ENCODE results near the gene CFI.
"Not testable (repeated sequence)": the region's sequence is repeated elsewhere in the genome, so short reads cannot be mapped to it uniquely, and the experiment has no call there.

The CFI gene

DNA sequence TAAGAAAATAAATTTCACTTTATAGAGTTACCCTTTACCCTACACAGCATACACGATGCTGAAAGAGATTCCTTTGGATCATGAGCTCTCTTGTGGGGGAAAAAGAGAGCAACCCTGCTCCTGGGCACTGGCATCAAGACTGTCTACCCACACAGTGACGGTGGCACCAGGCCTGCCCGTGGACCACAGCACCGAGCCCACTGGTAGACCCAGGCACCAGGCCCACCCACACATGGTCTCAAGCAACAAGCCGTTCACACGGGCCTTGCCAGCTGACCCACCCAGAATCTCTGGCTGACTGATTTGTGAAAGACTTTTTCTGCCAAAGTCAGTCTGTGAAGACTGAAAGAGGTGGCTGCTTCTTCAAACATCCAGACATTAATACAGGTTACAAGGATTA is 6.7 kb downstream of the CFI start:
- no peak for DNase-seq (ENCODE audit: low spot score)

DNA sequence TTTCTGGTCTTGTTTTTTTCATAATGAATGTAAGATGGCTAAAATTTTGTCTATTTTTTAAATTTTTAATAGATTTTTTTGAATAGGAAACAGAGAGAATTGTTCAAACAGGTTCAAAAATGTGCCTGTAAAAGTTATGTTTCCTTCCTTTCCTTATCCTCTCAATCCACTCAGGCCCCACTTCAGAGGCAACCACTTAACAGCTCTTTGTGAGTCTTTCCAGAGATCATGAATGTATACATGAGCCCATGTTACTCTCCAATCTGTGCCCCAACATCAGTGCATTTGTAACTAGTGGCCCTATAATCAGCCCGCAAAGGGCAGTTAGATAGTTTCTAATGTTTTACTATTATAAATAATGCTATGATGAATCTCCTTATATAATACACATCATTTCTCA is 14.0 kb downstream of the CFI start:
- no peak for DNase-seq (ENCODE audit: low spot score)

DNA sequence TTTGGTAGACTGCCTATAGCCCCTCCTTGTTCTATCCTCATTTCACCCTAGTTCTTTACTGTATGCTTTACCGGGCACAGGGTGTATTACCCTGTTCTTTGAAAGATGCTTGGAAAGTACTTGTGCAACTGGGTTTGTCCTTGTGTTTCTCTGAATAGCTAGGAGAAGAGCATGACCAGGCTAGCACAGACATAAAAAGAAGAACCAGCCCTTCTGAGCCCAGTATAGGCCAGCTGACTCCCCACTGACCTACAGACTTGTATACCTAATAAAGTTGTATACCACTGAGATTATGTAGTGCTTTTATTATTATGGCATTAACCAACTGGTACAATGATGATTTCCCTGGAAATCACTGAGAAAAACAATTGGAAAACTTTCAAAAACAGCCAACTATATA is 15.0 kb downstream of the CFI start:
- no peak for DNase-seq (ENCODE audit: low spot score)

DNA sequence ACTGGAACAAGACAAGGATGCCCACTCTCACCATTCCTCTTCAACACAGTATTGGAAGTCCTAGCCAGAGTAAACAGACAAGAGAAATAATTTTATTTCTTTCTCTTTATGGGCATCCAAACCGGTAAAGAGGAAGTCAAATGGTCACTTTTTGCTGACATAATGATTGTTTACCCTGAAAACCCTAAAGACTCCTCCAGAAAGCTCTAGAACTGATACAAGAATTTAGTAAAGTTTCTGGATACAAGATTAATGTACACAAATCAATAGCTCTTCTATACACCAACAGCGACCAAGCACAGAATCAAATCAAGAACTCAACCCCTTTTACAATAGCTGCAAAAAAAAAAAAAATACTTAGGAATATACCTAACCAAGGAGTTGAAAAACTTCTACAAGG is 19.7 kb downstream of the CFI start:
- not testable (repeated sequence) for DNase-seq (ENCODE audit: low spot score)

DNA sequence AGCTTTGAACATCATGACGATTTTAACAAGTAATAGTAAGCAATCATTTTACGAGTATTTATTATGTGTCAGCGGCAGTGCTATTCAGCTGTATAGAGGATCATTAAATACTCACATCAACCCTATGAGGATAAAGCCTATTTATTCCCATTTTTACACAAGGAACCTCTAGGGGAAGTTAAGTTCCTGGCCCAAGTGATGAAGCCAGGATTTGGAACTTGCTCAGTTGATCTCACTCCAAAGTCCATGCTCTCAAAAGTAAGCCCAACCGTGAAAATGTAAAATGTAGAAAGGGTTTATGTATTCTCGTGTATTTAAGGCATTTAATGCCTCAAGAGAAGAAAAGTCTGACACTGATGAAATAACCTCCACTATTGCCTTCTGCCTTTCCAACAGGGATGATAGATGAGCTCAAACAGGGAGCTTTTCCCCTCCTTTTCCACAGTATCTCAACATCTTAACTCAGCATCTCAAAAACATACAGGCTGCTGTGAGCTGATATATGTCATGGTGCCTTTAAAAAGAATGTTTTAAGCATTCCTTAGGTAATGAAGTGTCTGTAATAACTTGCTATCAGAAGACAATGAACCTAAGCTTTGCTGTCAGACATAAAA is 36.9 kb downstream of the CFI start:
- DNase-seq (ENCODE audit: low spot score) = no peak

DNA sequence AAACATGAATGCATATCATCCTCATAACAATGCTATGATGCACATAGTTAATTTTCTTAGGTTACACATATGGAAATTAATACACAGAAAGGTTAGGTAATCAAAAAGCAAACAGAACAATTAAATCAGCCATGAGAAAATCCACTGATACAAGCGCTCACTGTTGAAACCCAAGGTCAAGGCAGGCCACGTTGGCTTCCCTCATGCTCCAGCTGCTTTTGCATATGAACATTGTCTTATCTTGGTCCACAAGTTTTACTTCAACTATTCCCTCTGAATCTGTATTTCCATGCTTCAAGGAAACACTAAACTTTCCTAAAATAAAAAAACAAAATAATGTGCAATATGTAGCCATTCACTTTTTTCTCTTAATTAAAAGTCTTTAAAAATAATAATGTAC is 37.4 kb downstream of the CFI start:
- DNase-seq (ENCODE audit: low spot score) = no peak

DNA sequence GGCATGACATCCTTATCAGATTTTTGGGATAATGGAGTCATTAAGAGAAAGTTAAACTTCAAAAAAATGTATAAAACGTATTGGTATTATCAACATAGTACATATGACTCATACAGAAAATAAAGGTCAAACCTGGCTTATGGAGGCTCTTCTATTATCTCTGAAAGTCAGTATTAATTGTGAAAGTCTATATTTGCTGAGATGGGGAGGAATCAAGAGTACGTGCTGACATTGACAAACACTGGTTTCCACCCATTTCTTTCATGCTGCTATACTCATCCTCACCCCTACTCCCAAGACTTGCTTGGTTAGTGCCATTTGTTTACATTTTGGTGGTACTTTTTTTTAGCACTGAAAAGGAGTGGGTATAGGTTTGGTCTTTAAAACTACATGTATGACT is 41.1 kb downstream of the CFI start:
- no peak for DNase-seq (ENCODE audit: low spot score)

DNA sequence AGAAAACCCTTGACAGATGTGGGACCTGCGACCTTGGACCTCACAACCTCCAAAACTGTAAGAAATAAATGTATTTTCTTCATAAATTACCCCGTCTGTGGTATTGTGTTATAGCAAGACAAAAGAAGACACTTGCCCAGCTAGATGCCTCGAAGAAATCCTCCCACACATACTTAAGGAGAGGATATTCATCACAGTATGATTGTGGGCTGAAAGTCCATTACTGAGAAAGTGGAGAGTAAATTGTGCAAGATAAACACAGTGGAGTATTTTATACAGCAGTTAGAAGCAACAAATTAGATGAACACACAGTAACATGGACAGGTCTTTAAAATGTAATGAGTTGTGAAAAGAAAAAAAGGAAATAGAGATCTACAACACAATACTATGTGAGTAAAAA is 46.1 kb downstream of the CFI start:
- no peak for DNase-seq (ENCODE audit: low spot score)

DNA sequence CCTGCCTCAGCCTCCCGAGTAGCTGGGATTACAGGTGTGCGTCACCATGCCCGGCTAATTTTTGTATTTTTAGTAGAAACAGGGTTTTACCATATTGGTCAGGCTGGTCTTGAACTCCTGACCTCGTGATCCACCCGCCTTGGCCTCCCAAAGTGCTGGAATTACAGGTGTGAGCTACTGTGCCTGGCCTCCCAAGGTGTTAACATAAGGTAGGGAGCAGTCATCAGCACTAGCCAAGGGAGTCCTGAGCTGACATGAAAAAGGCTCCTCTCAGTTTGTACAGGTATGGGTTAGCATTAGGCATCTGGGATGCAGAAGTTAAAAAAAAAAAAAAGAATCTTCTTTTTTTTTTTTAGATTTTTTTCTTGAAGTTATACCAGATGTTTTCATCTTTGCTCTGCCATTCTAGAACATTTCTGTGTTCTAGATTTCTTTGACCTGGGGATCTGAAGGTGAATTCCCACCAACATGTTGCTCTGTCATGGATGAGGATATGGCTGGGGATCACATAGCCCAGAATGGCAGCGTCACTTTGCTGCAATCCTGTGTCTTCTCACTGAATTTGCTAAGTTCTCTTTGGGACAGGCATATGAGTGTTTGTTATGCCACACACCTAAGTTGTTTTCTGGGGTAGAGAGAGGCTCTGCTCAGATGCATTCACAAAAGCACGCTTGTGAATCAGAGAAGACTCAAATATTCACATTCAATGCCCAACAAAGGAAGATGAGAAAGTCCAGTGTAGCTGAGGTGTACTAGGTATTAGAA is 47.5 kb downstream of the CFI start:
- no peak for DNase-seq (ENCODE audit: low spot score)

DNA sequence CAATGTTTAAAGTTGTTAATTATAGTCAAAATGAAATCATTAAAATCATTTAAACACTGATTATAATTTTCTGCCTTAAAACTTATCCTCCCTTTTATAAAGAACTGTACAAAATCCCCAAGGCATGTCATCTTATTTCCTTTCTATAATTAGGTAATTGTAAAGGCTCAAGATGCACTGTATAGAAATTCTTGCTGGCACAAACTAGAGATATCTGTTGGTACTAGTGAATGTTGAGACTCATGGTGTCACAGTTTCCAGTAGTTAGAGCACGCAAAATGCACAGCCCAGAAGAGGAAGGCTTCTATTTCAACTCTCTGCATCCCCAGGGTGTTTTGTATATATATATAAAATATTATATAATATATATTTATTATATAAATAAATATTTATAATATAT is 49.3 kb downstream of the CFI start:
- DNase-seq (ENCODE audit: low spot score) = no peak

DNA sequence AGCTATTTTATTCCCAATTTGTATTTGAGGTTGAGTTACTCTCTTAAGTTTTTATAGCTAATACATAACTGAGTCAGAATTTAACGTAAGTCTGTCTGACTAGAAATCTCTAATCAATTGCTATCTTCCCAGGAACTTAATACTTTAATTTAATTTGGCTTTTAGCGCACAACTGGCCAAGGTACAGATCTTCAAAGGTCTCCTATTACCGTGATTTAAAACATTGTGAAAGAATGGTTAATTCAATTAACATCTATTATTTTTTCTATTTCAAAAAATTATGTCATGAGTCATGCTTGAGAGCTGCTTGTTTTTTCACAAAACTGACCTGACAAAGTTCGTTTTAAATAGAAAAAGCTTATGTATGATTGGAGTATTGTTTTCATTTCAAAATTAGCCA is 49.9 kb downstream of the CFI start:
- DNase-seq (ENCODE audit: low spot score) = no peak

DNA sequence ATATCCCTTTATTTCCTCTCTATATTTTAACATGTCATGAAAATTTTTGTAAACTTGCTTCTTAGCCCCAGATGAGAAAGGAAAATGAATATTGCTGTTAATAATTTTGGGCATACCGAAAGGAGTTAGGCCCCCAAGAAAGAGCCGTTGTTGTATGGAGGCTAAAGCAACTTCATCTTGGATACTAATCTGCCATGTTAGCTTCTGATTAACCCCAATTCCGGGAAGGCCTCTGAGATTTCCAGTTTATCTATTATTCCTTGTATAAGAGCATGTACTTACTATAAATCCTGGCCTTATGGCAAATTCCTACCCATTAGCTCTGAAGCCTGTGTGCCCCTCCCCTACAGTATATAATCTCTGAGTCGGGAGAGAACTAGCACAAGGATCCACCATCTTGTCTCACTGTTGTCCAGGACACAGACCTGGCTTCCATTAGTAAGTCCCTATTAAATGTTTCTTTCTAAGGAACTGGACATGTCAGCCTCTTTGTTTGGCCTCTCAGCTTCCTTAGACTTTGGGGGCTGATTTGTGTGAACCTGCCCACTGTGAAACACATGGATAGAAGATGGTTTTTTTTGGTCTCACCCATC is 51.1 kb downstream of the CFI start:
- DNase-seq (ENCODE audit: low spot score) = no peak

DNA sequence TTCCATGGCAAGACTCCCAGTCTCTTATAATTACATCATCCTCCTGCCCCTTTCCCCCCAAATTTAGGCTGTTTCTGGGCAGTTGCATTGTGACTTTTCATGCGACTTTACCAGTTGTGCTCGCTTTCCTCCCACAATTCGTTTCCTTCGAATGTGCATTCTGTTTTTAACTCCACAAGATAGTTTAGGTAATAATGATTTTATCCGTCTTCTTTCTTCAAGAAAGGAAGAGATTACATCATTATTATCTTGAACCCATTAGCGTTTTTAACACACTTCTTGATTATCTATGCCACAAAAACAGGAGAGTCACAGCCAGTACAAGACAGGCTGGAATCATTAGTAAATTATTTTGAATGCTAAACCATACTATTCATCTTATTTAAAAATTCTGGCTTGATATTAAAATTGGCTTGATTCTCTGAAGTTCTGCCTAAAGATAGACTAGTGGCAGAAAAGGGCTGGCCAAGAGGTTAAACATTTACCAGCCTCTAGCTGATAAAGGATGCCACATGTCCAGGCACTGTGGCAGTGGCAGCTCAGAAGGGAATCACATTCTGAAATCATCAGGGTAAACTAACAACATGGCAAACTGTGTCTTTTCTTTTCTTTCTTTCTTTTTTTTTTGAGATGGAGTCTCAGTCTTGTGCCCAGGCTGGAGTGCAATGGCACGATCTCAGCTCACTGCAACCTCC is 52.3 kb downstream of the CFI start:
- DNase-seq (ENCODE audit: low spot score) = no peak

DNA sequence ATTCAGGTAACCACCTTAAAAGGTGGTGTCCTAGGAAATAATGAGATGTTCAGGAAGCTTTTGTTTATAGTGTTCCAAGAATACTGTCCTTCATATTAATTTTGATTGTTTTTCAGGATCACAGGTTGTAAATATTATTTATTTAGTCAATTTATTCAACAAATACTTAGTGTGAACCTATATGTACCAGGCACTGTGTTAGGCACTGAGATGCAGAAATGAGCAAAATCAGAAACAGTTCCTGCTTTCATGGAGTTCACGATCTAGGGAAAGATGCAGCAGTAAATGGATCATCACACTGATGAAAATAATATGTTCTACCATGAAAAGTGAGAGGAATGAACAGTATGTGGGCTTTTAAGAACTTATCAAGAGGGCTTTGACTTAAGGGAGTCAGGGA is 53.7 kb downstream of the CFI start:
- DNase-seq (ENCODE audit: low spot score) = no peak

DNA sequence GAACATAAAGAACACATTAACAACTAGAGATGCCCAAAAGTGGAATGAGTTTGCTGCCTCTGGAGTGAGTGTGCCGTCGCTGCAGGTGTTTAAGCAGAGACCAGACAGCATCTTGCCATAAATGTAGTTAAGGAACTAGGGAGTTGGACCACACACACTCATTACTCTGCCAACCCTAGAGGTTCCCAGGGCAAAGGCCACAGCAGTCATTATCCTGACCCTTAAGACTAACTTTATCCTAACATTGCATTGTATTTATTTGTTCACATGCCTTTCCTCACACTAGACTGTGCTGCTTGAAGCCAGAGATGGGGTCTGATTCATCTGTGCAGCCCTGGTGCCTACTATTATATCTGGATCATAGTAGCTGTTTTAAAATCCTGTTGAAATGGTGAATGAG is 55.1 kb downstream of the CFI start:
- no peak for DNase-seq (ENCODE audit: low spot score)

DNA sequence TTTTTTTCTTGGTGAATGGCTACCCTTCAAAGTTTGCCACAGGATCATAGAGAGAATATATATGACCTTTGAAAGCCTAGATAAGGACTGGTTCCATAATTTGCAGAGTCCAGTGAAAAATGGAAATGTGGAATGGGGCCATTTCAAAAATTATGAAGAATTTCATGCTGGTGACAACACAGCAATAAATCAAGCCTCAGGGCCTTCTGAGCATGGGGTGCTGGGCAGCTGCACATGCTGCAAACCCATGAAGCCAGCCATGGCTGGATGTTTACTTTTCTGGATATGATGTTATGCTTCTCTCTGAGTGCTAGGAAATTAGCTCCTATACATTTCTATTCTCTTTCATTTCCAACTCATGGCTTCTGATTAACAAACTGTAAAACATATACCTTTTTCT is 56.0 kb downstream of the CFI start:
- no peak for DNase-seq (ENCODE audit: low spot score)

DNA sequence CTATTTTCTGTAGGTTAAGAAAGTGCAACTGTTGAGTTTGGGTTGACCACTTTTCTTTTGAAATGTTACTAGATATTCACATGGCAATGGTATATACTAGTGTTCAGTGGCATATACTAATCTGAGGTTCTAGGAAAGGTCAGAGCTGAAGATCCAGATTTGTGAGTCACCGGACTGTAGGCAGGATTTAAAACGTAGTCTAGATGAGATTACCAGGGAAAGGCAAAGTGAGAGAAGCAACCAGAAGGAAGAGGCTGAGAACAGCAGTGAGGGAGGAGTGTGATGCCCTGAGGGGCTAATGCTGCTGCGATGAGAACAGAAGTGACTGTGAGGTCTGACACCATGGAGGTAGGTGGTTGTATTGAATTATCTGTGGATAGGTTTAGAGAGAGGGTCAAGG is 62.3 kb downstream of the CFI start:
- DNase-seq (ENCODE audit: low spot score) = no peak

DNA sequence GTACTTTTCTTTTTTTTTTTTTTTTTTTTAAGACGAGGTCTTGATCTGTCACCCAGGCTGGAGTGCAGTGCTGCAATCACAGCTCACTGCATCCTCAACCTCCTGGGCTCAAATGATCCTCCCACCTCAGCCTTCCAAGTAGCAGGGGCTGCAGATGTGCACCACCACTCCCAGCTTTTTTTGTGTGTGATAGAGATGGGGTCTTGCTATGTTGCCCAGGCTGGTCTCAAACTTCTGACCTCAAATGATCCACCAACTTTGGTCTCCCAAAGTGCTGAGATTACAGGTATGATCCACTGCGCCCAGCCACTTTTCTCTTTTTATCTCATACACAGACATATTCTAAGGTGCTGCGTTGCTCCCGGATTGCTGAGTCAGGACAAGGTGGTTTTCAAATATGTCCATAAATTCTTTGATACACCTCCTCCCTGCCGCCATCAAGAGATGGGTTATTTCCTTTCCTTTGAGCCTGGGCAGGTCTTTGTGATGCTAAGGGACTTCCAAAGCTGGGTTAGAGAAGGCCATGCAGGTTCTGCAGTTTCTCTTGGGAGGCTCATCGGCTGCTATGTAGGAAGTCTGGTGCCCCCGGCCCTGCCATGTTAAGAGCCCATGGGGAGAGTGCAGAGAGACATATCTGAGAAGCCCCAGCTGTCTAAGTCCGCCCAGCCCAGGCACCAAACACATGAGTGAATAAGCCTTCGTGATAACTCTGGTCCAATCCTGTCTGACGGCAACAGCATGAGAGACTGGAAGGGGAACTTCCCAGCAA is 63.5 kb downstream of the CFI start:
- DNase-seq (ENCODE audit: low spot score) = no peak

DNA sequence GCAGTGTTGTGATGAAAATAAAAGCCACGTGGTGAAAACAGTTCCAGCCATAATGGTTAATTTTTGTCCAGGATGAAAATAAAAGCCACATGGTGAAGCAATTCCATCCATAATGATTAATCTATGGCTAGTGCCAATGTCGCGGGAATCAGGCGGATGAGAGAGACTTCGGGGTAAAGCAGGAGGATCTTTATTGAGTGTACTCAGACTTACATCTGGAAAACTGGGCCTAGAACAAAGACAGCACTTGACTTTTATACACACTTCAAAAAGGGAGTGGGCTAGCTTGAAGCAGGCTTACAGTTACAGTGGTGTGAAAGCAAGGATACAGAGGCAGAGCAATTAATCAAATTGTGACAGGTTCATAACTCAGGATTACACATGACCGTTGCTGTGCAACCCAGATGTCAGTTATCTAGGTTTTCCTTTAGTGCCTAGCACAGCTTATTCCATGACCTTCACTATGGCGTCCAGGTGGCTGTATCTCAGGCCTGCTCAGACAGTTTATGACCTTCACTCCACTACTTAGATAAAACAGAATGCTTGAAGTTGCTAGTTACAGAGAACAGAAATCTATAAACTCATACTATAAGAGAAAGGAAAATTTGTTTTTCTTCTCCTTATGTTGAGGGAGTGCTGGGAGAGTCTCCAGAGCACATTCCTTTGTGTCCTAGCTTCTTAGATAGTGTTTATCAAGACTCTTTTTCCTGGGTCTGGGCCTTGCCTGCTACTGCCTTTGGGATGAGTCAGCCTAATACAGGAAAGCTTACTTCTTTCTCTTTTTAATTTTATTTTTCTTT is 66.0 kb downstream of the CFI start:
- no peak for DNase-seq (ENCODE audit: low spot score)

DNA sequence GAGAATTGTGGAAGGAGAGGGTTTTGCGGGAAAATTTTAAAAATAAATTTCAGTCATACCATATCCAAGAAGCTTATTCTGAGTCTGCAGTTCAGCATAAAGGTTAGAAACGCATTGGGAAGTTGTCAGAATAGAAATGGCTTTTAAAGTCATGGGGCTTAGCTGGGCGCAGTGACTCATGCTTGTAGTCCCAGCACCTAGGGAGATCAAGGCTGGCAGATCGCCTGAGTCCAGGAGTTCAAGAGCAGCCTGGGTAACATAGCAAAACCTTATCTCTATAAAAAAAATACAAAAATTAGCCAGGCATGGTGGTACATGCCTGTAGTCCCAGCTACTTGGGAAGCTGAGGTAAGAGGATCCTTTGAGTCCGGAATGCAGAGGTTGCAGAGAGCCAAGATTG is 68.1 kb downstream of the CFI start:
- DNase-seq (ENCODE audit: low spot score) = no peak
